ENCODE results near the gene LRRC26. TPM values are rescaled to one million over a fixed set of nuclear protein-coding genes. Genes with fewer than 3 reads are reported as not detected.

The LRRC26 gene
- total RNA-seq, 5 donors from 2014 or later (not counting 1 experiment from before 2014, with no cell fraction given): not detected

DNA sequence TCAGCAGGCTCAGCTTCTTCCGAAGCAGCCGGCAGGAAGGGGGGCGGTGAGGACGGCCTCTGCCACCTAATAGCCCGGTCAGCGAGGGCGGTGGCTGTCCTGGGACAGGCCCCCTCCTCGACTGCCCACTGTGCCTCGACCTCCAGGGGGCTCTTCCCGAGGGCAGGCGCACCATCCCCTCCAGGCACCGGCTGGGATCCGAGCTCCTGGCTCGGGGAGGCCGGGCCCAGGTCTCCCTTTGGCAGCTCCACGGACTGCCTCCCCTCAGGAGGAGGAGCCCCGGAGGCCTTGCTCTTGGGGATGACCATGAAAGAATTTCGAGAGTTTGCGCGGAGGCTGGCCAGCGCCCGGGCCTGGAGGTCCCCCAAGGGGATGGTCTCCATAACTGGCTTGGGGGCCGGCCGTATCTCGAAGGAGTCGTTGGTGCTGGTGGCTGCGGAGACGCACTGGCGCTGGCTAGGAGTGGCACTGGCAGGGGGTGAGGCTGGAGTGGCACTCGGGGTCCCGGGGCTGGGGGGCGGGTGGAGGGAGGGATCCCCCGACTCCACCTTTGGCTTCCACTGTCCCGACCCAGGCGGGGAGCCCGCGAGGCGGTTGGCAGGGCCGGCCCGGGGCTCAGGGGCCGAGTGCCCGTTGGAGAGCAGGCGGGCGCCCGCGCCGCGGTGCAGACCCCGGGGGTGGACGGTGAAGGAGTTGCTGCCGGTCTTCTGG is 29.7 kb upstream of the LRRC26 start:
- Mint-ChIP-seq H3K27me3 (no peaks in the 10 kb centered on the region), H3K36me3 (no peaks in the 10 kb centered on the region), H3K4me1 (peaks cover 15 to 40% (median 27%) of the 10 kb centered on the region in 3 donors), H3K27ac (no peak overlapping the region), H3K9me3 (no peaks in the 10 kb centered on the region), H3K4me3 (peak overlapping the region; percentile 74 to 81 (median 78))
- H3K36me3 ChIP-seq (ENCODE audit: control insufficient read depth in 2 of 2, extremely low read depth in 1 of 2, insufficient read depth in 1 of 2, low read length in 1 of 2): peaks cover 0 to 2% of the 10 kb centered on the region in 2 donors
- ChIA-PET POLR2A (no interaction called here), CTCF (no interaction called here)
- ATAC-seq (replicated peaks in 1 of 4) (no peak), DNase-seq (no peak)
- no peak overlapping the region for H3K27ac ChIP-seq (ENCODE audit: low read length)
- H3K4me1 ChIP-seq (ENCODE audit: control insufficient read depth in 1 of 2, extremely low read depth in 1 of 2, insufficient read depth in 2 of 2, low read length in 2 of 2): peaks cover 12 to 42% of the 10 kb centered on the region in 2 experiments
- no peaks in the 10 kb centered on the region for H3K9me3 ChIP-seq
- no peak overlapping the region for H3K4me3 ChIP-seq (ENCODE audit: control insufficient read depth in 1 of 2, extremely low read depth in 1 of 2, low read length in 1 of 2)
- peaks cover 0 to 11% of the 10 kb centered on the region in 2 experiments for H3K27me3 ChIP-seq (replicated peaks in 1 of 2; ENCODE audit: control insufficient read depth in 2 of 2, extremely low read depth in 1 of 2, insufficient read depth in 2 of 2, low read length in 1 of 2)
- 47% methylated on average over 42 of the region's 51 CpGs for WGBS (ENCODE audit: insufficient coverage)

DNA sequence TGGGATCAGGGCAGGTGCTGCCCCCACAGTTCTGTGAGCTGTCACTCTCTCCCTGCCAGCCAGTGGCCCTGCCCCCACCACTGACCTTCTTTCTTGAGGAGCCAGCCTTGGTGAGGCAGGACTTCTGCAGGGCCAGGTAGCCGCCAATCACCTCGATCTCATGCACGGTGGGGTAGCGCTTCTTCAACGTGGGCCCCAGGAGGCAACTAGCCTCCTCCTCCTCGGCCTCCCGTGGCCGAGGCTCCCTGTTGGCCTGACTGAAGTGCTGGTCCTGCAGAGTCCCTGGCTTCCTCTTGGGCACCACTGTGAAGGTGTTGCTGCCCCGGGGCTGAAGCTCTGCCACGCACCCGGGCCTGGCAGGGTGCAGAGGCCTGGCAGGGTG is 29.0 kb upstream of the LRRC26 start:
- peaks cover 0 to 2% of the 10 kb centered on the region in 2 donors for H3K36me3 ChIP-seq (ENCODE audit: control insufficient read depth in 2 of 2, extremely low read depth in 1 of 2, insufficient read depth in 1 of 2, low read length in 1 of 2)
- Mint-ChIP-seq H3K36me3 (no peaks in the 10 kb centered on the region), H3K4me3 (peak overlapping the region in 2 of 3 donors; percentile 45 to 78), H3K27me3 (no peaks in the 10 kb centered on the region), H3K27ac (no peak overlapping the region), H3K9me3 (no peaks in the 10 kb centered on the region), H3K4me1 (peaks cover 8 to 33% (median 20%) of the 10 kb centered on the region in 3 donors)
- H3K27me3 ChIP-seq (replicated peaks in 1 of 2; ENCODE audit: control insufficient read depth in 2 of 2, extremely low read depth in 1 of 2, insufficient read depth in 2 of 2, low read length in 1 of 2): peaks cover 0 to 11% of the 10 kb centered on the region in 2 experiments
- H3K4me1 ChIP-seq (ENCODE audit: control insufficient read depth in 1 of 2, extremely low read depth in 1 of 2, insufficient read depth in 2 of 2, low read length in 2 of 2): peaks cover 5 to 35% of the 10 kb centered on the region in 2 experiments
- H3K27ac ChIP-seq (ENCODE audit: low read length): no peak overlapping the region
- CTCF ChIA-PET: no interaction called here
- no peak for ATAC-seq (replicated peaks in 1 of 4)
- H3K4me3 ChIP-seq (ENCODE audit: control insufficient read depth in 1 of 2, extremely low read depth in 1 of 2, low read length in 1 of 2): peak overlapping the region in 1 of 2 donors; percentile 11
- POLR2A ChIA-PET: no interaction called here
- H3K9me3 ChIP-seq: no peaks in the 10 kb centered on the region
- no peak for DNase-seq
- 93% methylated on average over 6 of the region's 11 CpGs for WGBS (ENCODE audit: insufficient coverage)

DNA sequence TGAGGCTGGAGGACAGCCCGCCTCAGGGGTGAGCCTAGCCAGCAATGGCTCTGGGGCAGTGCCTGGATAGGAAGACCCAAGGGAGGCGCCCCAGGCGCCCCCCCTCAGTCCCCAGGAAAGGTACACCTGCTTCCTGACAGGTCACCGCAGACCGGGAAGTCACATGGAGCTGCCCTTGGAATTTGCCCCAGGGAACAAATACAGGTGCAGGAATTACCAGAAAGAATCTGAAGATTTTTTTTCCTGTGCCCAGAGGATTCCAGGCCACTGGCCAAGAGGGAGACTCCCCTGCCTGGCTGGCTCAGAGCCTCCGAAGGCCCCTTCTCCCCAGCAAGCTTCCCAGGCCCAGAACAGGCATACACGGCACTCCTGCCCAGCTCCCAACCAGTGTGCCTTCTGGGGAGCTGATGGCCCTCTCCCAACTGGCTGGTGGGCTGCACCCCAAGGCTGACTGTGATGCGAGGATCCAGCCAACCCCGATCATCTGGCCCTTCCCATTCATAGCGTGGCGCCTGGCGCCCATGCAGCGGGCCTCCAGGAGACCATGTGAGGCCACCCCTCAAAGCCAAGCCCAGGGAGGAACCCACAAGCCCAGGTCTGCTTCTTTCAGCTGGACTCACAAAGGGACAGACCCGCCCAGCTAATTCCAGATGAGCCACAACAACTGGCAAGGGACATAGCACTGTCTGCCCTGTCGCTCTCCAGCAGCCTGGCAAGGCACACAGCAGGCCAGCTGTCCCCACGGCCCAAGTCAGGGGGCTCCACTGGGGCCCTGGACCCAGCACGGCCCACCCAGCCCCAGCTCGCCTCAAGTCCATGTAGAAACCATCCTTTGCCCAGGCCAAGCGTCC is 28.4 kb upstream of the LRRC26 start:
- H3K4me3 ChIP-seq (ENCODE audit: control insufficient read depth in 1 of 2, extremely low read depth in 1 of 2, low read length in 1 of 2): no peak overlapping the region
- DNase-seq (no peak), ATAC-seq (replicated peaks in 1 of 4) (no peak)
- peak overlapping the region; percentile 36 to 78 (median 45) for H3K4me3 Mint-ChIP-seq
- no peak overlapping the region for H3K27ac Mint-ChIP-seq
- no peaks in the 10 kb centered on the region for H3K9me3 ChIP-seq
- H3K9me3 Mint-ChIP-seq: no peaks in the 10 kb centered on the region
- WGBS (ENCODE audit: insufficient coverage): 92% methylated on average over 19 of the region's 19 CpGs
- H3K27me3 ChIP-seq (replicated peaks in 1 of 2; ENCODE audit: control insufficient read depth in 2 of 2, extremely low read depth in 1 of 2, insufficient read depth in 2 of 2, low read length in 1 of 2): peaks cover 0 to 11% of the 10 kb centered on the region in 2 experiments
- H3K36me3 Mint-ChIP-seq: no peaks in the 10 kb centered on the region
- ChIA-PET CTCF (no interaction called here), POLR2A (no interaction called here)
- no peak overlapping the region for H3K27ac ChIP-seq (ENCODE audit: low read length)
- H3K4me1 ChIP-seq (ENCODE audit: control insufficient read depth in 1 of 2, extremely low read depth in 1 of 2, insufficient read depth in 2 of 2, low read length in 2 of 2): peaks cover 4 to 29% of the 10 kb centered on the region in 2 experiments
- no peaks in the 10 kb centered on the region for H3K27me3 Mint-ChIP-seq
- peaks cover 6 to 29% (median 16%) of the 10 kb centered on the region in 3 donors for H3K4me1 Mint-ChIP-seq
- peaks cover 0 to 2% of the 10 kb centered on the region in 2 donors for H3K36me3 ChIP-seq (ENCODE audit: control insufficient read depth in 2 of 2, extremely low read depth in 1 of 2, insufficient read depth in 1 of 2, low read length in 1 of 2)

DNA sequence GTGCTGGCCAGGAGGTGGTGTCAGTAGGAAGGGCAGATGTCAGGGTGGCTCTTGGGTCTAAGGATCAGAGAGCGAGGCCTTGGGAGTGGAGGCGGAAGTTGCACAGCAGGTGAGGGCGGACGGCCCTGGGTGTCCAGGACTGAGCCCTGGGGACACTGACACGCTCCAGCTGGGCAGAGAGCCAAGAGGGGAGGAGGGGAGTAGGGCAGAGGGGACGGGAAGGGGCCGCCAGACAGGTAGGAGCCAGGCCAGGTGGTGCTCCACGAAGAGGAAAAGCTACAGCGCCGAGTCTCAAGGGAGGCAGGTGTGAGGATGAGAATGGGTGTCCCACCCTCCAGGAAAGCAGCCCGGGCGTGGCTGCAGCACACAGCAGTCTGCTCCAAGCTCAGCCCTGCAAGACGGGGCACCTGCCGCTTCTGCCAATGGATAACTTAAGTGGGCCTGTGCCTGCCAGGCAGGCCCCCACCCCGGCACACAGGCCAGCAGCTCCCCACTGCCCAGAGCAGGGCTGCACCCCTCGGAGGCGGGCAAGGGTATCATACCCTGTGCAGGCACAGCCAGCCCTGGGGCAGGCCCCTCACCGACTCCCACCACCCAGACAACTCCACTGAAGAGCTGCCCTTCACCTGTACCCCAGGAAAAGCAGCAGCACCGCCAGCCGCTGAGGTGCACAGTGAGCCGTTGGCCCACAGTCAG is 25.8 kb upstream of the LRRC26 start:
- Mint-ChIP-seq H3K4me1 (peaks cover 0 to 13% (median 3%) of the 10 kb centered on the region in 3 donors), H3K27ac (no peak overlapping the region), H3K27me3 (no peaks in the 10 kb centered on the region), H3K4me3 (no peak overlapping the region), H3K9me3 (no peaks in the 10 kb centered on the region), H3K36me3 (no peaks in the 10 kb centered on the region)
- CTCF ChIA-PET: no interaction called here
- WGBS (ENCODE audit: insufficient coverage): 90% methylated on average over 21 of the region's 21 CpGs
- Histone ChIP-seq H3K4me1 (ENCODE audit: control insufficient read depth in 1 of 2, extremely low read depth in 1 of 2, insufficient read depth in 2 of 2, low read length in 2 of 2) (peaks cover 0 to 18% of the 10 kb centered on the region in 2 experiments), H3K27ac (ENCODE audit: low read length) (no peak overlapping the region), H3K36me3 (ENCODE audit: control insufficient read depth in 2 of 2, extremely low read depth in 1 of 2, insufficient read depth in 1 of 2, low read length in 1 of 2) (peaks cover 2 to 4% of the 10 kb centered on the region in 2 donors), H3K4me3 (ENCODE audit: control insufficient read depth in 1 of 2, extremely low read depth in 1 of 2, low read length in 1 of 2) (no peak overlapping the region), H3K27me3 (replicated peaks in 1 of 2; ENCODE audit: control insufficient read depth in 2 of 2, extremely low read depth in 1 of 2, insufficient read depth in 2 of 2, low read length in 1 of 2) (peaks cover 0 to 11% of the 10 kb centered on the region in 2 experiments), H3K9me3 (no peaks in the 10 kb centered on the region)
- ATAC-seq (replicated peaks in 1 of 4) (no peak), DNase-seq (no peak)
- POLR2A ChIA-PET: no interaction called here

DNA sequence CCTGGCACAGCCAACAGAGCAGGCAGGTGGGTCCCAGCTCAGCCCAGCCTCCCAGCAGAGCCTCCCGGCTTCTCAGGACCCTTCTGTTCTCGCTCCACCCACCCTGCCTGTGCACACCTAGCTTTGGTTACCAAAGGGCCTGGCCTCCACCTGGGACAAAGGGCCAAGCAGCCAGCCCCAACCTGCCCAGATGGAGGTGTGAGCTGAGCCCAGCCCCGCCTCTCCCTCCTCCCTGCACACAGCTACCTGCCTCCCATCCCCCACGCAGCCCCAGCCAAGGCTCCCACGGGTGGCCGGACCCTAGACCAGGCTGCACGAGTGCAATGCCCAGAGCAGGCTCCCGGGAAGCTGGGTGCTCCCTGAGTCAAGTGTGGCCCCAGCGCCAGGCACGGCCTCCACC is 25.1 kb upstream of the LRRC26 start:
- H3K4me1 Mint-ChIP-seq: peaks cover 0 to 17% (median 6%) of the 10 kb centered on the region in 3 donors
- no peak overlapping the region for H3K4me3 Mint-ChIP-seq
- ChIA-PET POLR2A (no interaction called here), CTCF (no interaction called here)
- no peaks in the 10 kb centered on the region for H3K36me3 Mint-ChIP-seq
- DNase-seq (no peak), ATAC-seq (replicated peaks in 1 of 4) (no peak)
- peaks cover 5 to 10% of the 10 kb centered on the region in 2 donors for H3K36me3 ChIP-seq (ENCODE audit: control insufficient read depth in 2 of 2, extremely low read depth in 1 of 2, insufficient read depth in 1 of 2, low read length in 1 of 2)
- no peaks in the 10 kb centered on the region for H3K9me3 ChIP-seq
- peaks cover 0 to 11% of the 10 kb centered on the region in 2 experiments for H3K27me3 ChIP-seq (replicated peaks in 1 of 2; ENCODE audit: control insufficient read depth in 2 of 2, extremely low read depth in 1 of 2, insufficient read depth in 2 of 2, low read length in 1 of 2)
- no peaks in the 10 kb centered on the region for H3K9me3 Mint-ChIP-seq
- no peak overlapping the region for H3K27ac ChIP-seq (ENCODE audit: low read length)
- H3K4me1 ChIP-seq (ENCODE audit: control insufficient read depth in 1 of 2, extremely low read depth in 1 of 2, insufficient read depth in 2 of 2, low read length in 2 of 2): peaks cover 0 to 25% of the 10 kb centered on the region in 2 experiments
- no peaks in the 10 kb centered on the region for H3K27me3 Mint-ChIP-seq
- H3K4me3 ChIP-seq (ENCODE audit: control insufficient read depth in 1 of 2, extremely low read depth in 1 of 2, low read length in 1 of 2): no peak overlapping the region
- H3K27ac Mint-ChIP-seq: no peak overlapping the region
- WGBS (ENCODE audit: insufficient coverage): 83% methylated on average over 7 of the region's 10 CpGs

DNA sequence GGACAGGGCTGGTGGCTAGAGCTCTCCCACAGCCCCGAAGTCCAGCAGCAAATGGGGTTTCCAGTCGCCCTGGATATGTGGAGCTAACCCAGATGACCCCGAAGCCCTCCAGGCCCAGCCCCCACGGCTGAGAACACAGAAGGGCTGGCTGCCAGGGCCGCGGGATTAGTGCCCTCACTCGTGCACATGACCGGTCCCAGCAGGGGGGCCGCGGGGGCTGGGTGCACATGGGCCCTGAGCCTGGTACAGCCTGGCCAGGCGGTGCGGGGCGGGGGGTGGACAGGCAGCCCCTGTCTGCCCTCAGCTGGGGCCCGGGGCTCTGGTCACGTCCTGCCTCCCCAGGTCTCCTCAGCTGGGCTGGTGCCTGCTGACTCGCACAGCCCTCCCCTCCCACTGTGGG is 24.5 kb upstream of the LRRC26 start:
- peaks cover 0 to 26% of the 10 kb centered on the region in 2 experiments for H3K4me1 ChIP-seq (ENCODE audit: control insufficient read depth in 1 of 2, extremely low read depth in 1 of 2, insufficient read depth in 2 of 2, low read length in 2 of 2)
- POLR2A ChIA-PET: no interaction called here
- no peaks in the 10 kb centered on the region for H3K36me3 Mint-ChIP-seq
- CTCF ChIA-PET: interaction anchor here in 1 of 2 donors (0.6 kb wide), 1 partner anchor 64 kb away, joined by 7 read pairs; no protein-coding TSS in a partner anchor
- H3K9me3 Mint-ChIP-seq: no peaks in the 10 kb centered on the region
- H3K4me1 Mint-ChIP-seq: peaks cover 0 to 19% (median 9%) of the 10 kb centered on the region in 3 donors
- H3K27me3 Mint-ChIP-seq: no peaks in the 10 kb centered on the region
- no peak overlapping the region for H3K4me3 ChIP-seq (ENCODE audit: control insufficient read depth in 1 of 2, extremely low read depth in 1 of 2, low read length in 1 of 2)
- no peaks in the 10 kb centered on the region for H3K9me3 ChIP-seq
- H3K36me3 ChIP-seq (ENCODE audit: control insufficient read depth in 2 of 2, extremely low read depth in 1 of 2, insufficient read depth in 1 of 2, low read length in 1 of 2): peaks cover 5 to 13% of the 10 kb centered on the region in 2 donors
- 91% methylated on average over 15 of the region's 16 CpGs for WGBS (ENCODE audit: insufficient coverage)
- H3K27me3 ChIP-seq (replicated peaks in 1 of 2; ENCODE audit: control insufficient read depth in 2 of 2, extremely low read depth in 1 of 2, insufficient read depth in 2 of 2, low read length in 1 of 2): peaks cover 0 to 7% of the 10 kb centered on the region in 2 experiments
- no peak overlapping the region for H3K27ac ChIP-seq (ENCODE audit: low read length)
- DNase-seq (no peak), ATAC-seq (replicated peaks in 1 of 4) (no peak)
- H3K4me3 Mint-ChIP-seq: no peak overlapping the region
- no peak overlapping the region for H3K27ac Mint-ChIP-seq
